ENCODE results near the gene TSKU. TPM values are rescaled to one million over a fixed set of nuclear protein-coding genes. Genes with fewer than 3 reads are reported as not detected.
"Not testable (repeated sequence)": the region's sequence is repeated elsewhere in the genome, so short reads cannot be mapped to it uniquely, and the experiment has no call there.

TSKU gene, protein sequence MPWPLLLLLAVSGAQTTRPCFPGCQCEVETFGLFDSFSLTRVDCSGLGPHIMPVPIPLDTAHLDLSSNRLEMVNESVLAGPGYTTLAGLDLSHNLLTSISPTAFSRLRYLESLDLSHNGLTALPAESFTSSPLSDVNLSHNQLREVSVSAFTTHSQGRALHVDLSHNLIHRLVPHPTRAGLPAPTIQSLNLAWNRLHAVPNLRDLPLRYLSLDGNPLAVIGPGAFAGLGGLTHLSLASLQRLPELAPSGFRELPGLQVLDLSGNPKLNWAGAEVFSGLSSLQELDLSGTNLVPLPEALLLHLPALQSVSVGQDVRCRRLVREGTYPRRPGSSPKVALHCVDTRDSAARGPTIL
- total RNA-seq (2014; rRNA removed; shearing (Covaris generic)): 30.6 and 40.1 TPM in 2 replicates
- polyA plus RNA-seq (2016; fragmentation: Nextera tagmentation; extraction: Ambion mirVana): 30.8 and 35.2 TPM in 2 replicates

- Histone ChIP-seq H3K9me3 (ENCODE audit: low read depth) (no peaks in the 10 kb centered on the region), H3K4me3 (peak within 1 kb of the TSS; percentile 99), H3F3A (ENCODE audit: insufficient read depth) (peaks cover 5% of the 10 kb centered on the region; the same call in 1 of the 2 replicates), H3K4me1 (ENCODE audit: insufficient read depth) (peaks cover 26% of the 10 kb centered on the region), H3K27me3 (replicated peaks; ENCODE audit: insufficient read depth) (no peaks in the 10 kb centered on the region), H3K36me3 (ENCODE audit: low read depth) (no peaks in the 10 kb centered on the region), H3K9ac (peak within 1 kb of the TSS; percentile 100), H4K20me1 (ENCODE audit: insufficient read depth) (no peaks in the 10 kb centered on the region; the same call in 1 of the 2 replicates), H3K79me2 (ENCODE audit: insufficient read depth) (peaks cover 46% of the 10 kb centered on the region), H3K27ac (peak within 1 kb of the TSS; percentile 95), H2AFZ (peak within 1 kb of the TSS; percentile 83), H3K4me2 (ENCODE audit: unreplicated experiment) (peak within 1 kb of the TSS; percentile 89), H3K9me2 (ENCODE audit: insufficient read depth) (no peaks in the 10 kb centered on the region)
- 0 to 2% methylated on average over 28 to 39 of the region's 76 CpGs for WGBS, 2 experiments (ENCODE audit: low coverage in 1 of 2, low lambda C conversion rate in 2 of 2, missing lambda C conversion rate in 2 of 2)
- TF ChIP-seq EZH2 (IDR thresholded peaks at IDR 0.05; ENCODE audit: insufficient read depth, poor library complexity, severe bottlenecking) (no peak), EZH2phosphoT487 (IDR thresholded peaks at IDR 0.05; ENCODE audit: insufficient read depth, low read depth) (no peak)
- in situ Hi-C loops (cut with MboI): no loop called here
- DNase-seq: peak; percentile 81
Observed at GRCh38 chr11:76783294-76783895, at the start of gene TSKU. TSS of gene TSKU (plus strand) at chr11:76783356. CDS start at chr11:76795617, 12,261 bp downstream.

DNA sequence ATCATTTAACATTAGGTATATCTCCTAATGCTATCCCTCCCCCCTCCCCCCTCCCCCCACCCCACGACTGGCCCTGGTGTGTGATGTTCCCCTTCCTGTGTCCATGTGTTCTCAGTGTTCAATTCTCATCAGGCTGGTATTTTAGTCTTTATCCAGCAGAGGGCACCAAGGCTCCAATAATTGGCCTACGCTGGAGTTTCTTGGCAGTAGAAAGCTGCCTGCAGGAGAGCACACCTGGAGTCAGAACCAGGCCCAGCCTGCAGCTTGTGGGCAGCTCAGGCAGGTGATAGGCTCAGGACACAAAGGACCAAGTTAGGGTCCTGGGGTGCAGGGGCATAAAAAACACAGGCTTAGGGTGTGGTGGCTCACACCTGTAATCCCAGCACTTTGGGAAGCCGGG lies 49.2 kb upstream of the TSKU start:
- DNase-seq: peak; percentile 73
- H3K9ac ChIP-seq; H4K20me1 ChIP-seq (ENCODE audit: insufficient read depth); in situ Hi-C loops (cut with MboI); H3K27ac ChIP-seq; H3K4me2 ChIP-seq (ENCODE audit: unreplicated experiment); H3K4me1 ChIP-seq (ENCODE audit: insufficient read depth); H3K79me2 ChIP-seq (ENCODE audit: insufficient read depth); H3K4me3 ChIP-seq; H2AFZ ChIP-seq; H3K9me3 ChIP-seq (ENCODE audit: low read depth); H3K36me3 ChIP-seq (ENCODE audit: low read depth); H3K9me2 ChIP-seq (ENCODE audit: insufficient read depth); H3F3A ChIP-seq (ENCODE audit: insufficient read depth): not testable (repeated sequence)
- H3K27me3 ChIP-seq (replicated peaks; ENCODE audit: insufficient read depth): peaks cover 13% of the 10 kb centered on the region
- WGBS, 2 experiments (ENCODE audit: low coverage in 1 of 2, low lambda C conversion rate in 2 of 2, missing lambda C conversion rate in 2 of 2): 17 to 28% methylated on average over 2 to 3 of the region's 3 CpGs

DNA sequence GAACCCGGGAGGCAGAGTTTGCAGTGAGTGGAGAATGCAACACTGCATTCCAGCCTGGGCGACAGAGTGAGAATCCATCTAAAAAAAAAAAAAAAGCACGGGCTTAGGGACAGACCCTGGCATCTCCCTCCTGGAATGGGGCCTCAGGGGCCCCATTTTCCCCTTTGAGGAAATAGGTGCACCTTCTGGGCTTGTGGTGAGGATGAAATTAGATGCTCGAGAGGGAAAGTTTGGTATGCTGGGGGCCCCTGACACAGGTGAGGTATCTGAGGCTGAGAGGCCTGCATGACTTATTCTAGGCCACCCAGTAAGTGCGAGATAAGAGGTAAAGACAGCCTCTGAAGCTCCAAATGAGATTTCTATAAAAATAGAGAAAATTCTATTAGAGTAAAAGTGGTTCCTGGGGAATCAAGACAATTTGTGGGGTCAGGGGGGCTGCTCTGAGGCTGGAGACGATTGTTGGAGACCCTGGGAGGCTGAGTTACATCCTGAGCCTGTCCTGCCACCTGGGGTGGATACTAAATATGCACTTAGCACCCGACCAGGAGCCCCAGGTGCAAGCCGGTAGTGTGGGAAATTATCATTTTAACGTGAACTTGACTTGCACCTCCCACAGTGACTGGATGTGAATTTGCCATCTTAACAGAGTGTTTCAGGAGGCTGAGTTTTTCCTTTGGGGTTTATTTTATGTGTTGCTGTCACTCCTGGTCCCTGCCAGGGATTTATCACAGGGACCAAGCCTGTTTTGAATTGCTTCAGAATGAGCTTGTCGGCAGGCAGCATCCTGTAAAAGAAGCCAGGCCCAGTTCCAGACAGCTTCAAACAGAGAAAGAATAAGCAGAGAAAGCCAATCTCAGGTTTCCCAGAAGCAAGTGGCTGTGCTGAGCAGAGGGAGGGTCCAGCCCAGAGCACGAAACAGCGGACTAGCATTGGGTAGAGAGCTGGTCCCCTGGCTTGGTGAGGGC lies 48.4 kb upstream of the TSKU start:
- TF ChIP-seq EZH2phosphoT487 (IDR thresholded peaks at IDR 0.05; ENCODE audit: insufficient read depth, low read depth) (no peak), EZH2 (IDR thresholded peaks at IDR 0.05; ENCODE audit: insufficient read depth, poor library complexity, severe bottlenecking) (no peak)
- Histone ChIP-seq H3K79me2 (ENCODE audit: insufficient read depth) (no peaks in the 10 kb centered on the region), H3K9me3 (ENCODE audit: low read depth) (no peaks in the 10 kb centered on the region), H4K20me1 (ENCODE audit: insufficient read depth) (no peaks in the 10 kb centered on the region), H3K4me3 (no peak overlapping the region), H3K9ac (no peak overlapping the region), H3K9me2 (ENCODE audit: insufficient read depth) (no peaks in the 10 kb centered on the region), H3K4me1 (ENCODE audit: insufficient read depth) (no peaks in the 10 kb centered on the region), H3K27ac (no peak overlapping the region), H3K4me2 (ENCODE audit: unreplicated experiment) (no peak overlapping the region), H3K27me3 (replicated peaks; ENCODE audit: insufficient read depth) (peaks cover 10% of the 10 kb centered on the region), H3F3A (ENCODE audit: insufficient read depth) (no peaks in the 10 kb centered on the region), H3K36me3 (ENCODE audit: low read depth) (no peaks in the 10 kb centered on the region), H2AFZ (peak overlapping the region; percentile 44; the same call in 1 of the 2 replicates)
- WGBS, 2 experiments (ENCODE audit: low coverage in 1 of 2, low lambda C conversion rate in 2 of 2, missing lambda C conversion rate in 2 of 2): 48 to 49% methylated on average over 12 of the region's 12 CpGs
- no peak for DNase-seq
- in situ Hi-C loops (cut with MboI): no loop called here

DNA sequence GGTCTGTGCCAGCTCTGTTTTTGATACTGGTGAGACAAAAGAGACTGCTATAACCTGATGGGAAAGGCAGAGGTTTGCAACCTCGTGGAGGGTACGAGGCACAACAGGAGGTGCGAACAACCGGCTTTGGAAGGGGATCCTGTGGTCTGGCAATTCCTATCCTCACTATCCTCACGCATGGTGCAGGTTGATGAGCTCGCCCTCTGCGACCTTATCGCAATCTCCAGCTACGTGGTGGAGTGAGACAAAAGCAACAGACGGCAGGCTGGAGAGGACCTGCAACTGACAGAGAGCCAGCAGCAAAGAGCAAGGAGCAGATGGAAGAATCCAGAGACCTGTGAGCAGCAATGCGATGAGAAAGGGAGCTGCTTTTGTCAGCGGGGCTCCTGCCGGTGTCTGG lies 47.3 kb upstream of the TSKU start:
- H3K4me1 ChIP-seq (ENCODE audit: insufficient read depth): no peaks in the 10 kb centered on the region
- H3K9me2 ChIP-seq (ENCODE audit: insufficient read depth): no peaks in the 10 kb centered on the region
- no peaks in the 10 kb centered on the region for H3K36me3 ChIP-seq (ENCODE audit: low read depth)
- no peaks in the 10 kb centered on the region for H4K20me1 ChIP-seq (ENCODE audit: insufficient read depth)
- DNase-seq: no peak
- H3K9ac ChIP-seq: no peak overlapping the region
- no peak overlapping the region for H3K27ac ChIP-seq
- H3K4me3 ChIP-seq: no peak overlapping the region
- H3K9me3 ChIP-seq (ENCODE audit: low read depth): no peaks in the 10 kb centered on the region
- no peak overlapping the region for H2AFZ ChIP-seq
- WGBS, 2 experiments (ENCODE audit: low coverage in 1 of 2, low lambda C conversion rate in 2 of 2, missing lambda C conversion rate in 2 of 2): 90 to 91% methylated on average over 13 of the region's 13 CpGs
- no peaks in the 10 kb centered on the region for H3F3A ChIP-seq (ENCODE audit: insufficient read depth)
- no peak for TF ChIP-seq EZH2 (IDR thresholded peaks at IDR 0.05; ENCODE audit: insufficient read depth, poor library complexity, severe bottlenecking)
- in situ Hi-C loops (cut with MboI): no loop called here
- H3K79me2 ChIP-seq (ENCODE audit: insufficient read depth): no peaks in the 10 kb centered on the region
- H3K4me2 ChIP-seq (ENCODE audit: unreplicated experiment): no peak overlapping the region
- H3K27me3 ChIP-seq (replicated peaks; ENCODE audit: insufficient read depth): peaks cover 1% of the 10 kb centered on the region
